HUES6 (cell line): ENCODE data around the gene LRRC4B.

ENCODE experiments used
- H3K27ac ChIP-seq: 2 replicates; pipeline ENCODE4 v1.7.0; 2013; ENCODE audit warnings: low read depth, mild to moderate bottlenecking, low read length, inconsistent platforms
- H3K27me3 ChIP-seq: 2 replicates; pipeline ENCODE4 v1.6.1; 2013; ENCODE audit warnings: low read length; ENCODE audit not compliant: control insufficient read depth, insufficient read depth
- H3K36me3 ChIP-seq: 2 replicates; pipeline ENCODE4 v1.6.1; 2013; ENCODE audit warnings: low read length; ENCODE audit not compliant: control insufficient read depth, insufficient read depth
- H3K4me1 ChIP-seq: 2 replicates; pipeline ENCODE4 v1.6.1; 2013; ENCODE audit warnings: low read length; ENCODE audit not compliant: control insufficient read depth, insufficient read depth
- H3K4me3 ChIP-seq: 2 replicates; pipeline ENCODE4 v1.5.1; 2013; ENCODE audit warnings: low read depth, low read length
- H3K9ac ChIP-seq: one replicate; pipeline ENCODE4 v1.6.1; 2013; ENCODE audit warnings: mild to moderate bottlenecking, low read length
- H3K9me3 ChIP-seq: 2 replicates; pipeline ENCODE4 v1.6.1; 2013; ENCODE audit warnings: low read depth, low read length; ENCODE audit not compliant: control insufficient read depth, insufficient read depth

The LRRC4B gene

DNA sequence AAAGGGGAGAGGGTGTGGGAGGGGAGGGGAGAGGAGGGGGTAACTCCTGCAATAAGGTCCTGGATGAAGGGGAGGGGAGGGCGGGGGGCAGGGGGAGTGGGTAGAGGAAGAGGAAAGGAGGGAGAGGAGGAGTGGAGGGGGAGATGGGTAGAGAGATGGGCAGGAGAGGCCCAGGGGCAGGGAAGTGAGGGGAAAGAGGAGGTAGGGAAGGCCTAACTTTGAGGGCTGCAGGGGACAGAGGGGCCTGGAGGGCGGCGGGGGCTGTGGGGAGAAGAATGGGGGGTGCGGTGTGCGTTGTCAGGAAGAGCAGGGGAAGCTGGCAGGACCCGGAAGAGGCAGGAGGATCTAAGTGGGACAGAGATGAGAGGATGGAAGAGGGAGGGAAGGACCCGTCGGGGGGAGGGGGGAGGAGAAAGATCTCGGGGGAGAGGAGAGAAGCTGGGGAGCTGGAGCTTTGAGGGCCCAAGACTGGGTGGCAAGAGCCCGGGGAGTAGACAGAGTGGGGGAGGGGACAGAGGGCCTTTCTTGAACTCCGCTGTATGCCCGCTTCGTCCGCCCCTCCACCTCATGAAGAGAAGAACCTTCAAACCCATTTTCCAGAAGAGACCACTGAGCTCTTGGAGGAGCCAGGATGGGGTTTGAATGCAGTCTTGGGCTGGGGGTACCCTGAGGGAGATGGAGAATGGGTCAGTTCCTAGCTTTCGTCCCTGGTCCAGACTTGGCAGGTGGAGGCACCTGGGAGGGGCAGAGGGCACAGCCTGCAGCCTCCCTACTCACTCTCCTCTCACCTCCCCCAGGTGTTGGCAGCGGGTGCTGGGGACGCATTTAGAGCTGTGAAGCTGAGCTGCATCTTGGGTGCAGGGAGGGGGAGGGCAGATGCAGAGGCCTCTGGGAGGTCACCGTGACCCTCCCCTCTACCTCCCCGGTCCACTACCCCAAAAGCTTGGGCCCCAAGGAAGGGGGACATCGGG lies 778 bp upstream of the LRRC4B start:
- peak overlapping the region; percentile 45 for H3K4me3 ChIP-seq
- no peak overlapping the region for H3K27ac ChIP-seq
- no peak overlapping the region for H3K9ac ChIP-seq
- no peaks in the 10 kb centered on the region for H3K36me3 ChIP-seq
- peaks cover 7% of the 10 kb centered on the region for H3K4me1 ChIP-seq
- H3K9me3 ChIP-seq, result no peaks in the 10 kb centered on the region
- peaks cover 63% of the 10 kb centered on the region for H3K27me3 ChIP-seq

GRCh38 chr19:50567052-50567841 lies 988 bp downstream of the LRRC4B start:
- Histone ChIP-seq H3K4me3 (peak overlapping the region; percentile 53), H3K9me3 (no peaks in the 10 kb centered on the region), H3K27ac (no peak overlapping the region), H3K4me1 (peaks cover 10% of the 10 kb centered on the region), H3K36me3 (no peaks in the 10 kb centered on the region), H3K27me3 (peaks cover 80% of the 10 kb centered on the region), H3K9ac (no peak overlapping the region)

- H3K4me1 ChIP-seq, result peaks cover 11% of the 10 kb centered on the region
- no peak overlapping the region for H3K9ac ChIP-seq
- H3K4me3 ChIP-seq, result peak overlapping the region; percentile 53
Measured at GRCh38 chr19:50565984-50566903, 2.0 kb downstream of the LRRC4B start.

DNA sequence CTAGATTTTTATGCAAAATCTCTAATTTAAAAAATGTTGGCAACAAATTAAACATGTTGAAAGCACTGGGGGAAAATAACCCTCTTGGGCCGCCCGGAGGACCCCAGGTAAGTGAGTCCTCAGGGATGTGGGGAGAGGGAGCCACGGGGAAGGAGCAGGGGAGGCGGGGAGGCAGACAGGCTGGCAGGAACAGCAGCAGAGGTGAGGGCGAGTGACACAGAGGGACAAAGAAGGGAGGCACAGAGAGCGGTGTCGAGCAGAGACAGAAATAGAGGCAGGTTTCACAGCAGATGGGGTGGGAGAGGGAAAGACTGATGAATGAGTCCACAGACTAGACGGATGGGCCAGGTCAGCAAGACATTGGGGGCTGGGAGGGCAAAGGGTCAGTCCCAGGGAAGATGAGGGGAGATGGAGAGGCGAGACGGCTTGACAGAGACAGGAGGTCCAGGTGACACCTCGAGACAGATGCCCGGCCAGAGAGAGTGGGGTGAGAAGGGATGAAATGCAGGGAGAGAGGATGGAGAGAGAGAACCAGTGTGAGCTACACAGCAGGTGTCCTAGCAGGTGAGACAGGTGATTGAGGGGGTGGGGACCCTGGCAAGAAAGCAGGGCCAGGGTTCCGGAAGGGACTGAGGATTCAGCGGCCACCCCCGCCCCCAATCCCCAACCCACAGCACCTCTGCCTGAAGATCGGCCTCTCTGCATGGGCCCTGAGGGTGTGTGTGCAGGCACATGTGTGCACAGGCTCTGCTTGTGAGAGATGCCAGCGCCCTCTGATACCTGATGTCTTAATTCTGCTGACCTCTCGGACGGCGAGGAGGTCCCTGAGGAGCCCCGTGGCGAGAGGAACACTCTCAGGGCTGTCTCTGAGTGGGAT lies 3.8 kb downstream of the LRRC4B start:
- Histone ChIP-seq H3K36me3 (no peaks in the 10 kb centered on the region), H3K27ac (no peak overlapping the region), H3K9me3 (no peaks in the 10 kb centered on the region), H3K27me3 (peaks cover 58% of the 10 kb centered on the region), H3K4me1 (peaks cover 11% of the 10 kb centered on the region), H3K9ac (no peak overlapping the region), H3K4me3 (no peak overlapping the region)

More at GRCh38 chr19:50565984-50566903, 2.0 kb downstream of the LRRC4B start:
- Histone ChIP-seq H3K36me3 (no peaks in the 10 kb centered on the region), H3K9me3 (no peaks in the 10 kb centered on the region), H3K27ac (no peak overlapping the region), H3K27me3 (peaks cover 73% of the 10 kb centered on the region)

DNA sequence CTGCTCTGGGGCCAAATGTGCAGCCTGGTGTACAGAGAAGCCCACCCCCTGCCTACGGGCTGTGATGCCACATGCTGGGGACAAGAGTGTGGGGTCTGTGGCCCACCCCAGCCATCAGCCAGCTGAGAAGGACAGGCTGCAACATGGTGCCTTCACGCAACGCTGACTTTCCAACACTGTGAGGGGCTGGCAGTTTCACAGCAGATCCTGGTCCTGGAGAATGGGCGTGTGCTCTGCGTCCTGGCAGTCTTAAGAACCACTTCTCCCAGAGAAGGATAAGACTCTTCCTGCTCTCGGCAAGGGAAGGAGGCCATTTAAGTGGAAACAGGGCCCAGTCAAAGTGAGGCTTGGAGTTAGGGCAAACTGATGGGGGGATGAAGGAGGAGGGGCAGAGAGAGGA lies 4.6 kb downstream of the LRRC4B start:
- H3K4me3 ChIP-seq, result no peak overlapping the region
- no peaks in the 10 kb centered on the region for H3K9me3 ChIP-seq
- H3K36me3 ChIP-seq, result no peaks in the 10 kb centered on the region
- H3K27me3 ChIP-seq, result peaks cover 56% of the 10 kb centered on the region
- peaks cover 8% of the 10 kb centered on the region for H3K4me1 ChIP-seq
- H3K9ac ChIP-seq, result no peak overlapping the region
- H3K27ac ChIP-seq, result no peak overlapping the region

DNA sequence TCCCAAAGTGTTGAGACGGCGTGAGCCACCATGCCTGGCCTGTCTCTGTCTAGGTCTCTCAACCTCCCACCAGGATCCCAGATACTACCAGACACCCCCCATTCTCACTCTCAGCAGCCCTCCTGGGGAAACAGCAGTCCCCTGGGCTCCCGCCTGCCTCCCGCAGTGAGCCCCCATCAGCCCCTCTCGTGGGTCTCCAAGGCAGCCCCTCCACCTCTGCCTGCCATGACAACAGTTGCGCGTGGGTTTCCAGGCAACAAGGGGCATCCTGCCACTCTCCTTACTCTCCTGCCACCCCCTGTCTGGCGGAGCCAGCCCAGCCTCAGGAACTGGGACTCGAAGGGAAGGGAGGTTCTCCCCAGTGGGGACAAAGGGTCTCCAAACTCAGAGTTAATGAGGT lies 5.2 kb downstream of the LRRC4B start:
- Histone ChIP-seq H3K4me3 (no peak overlapping the region), H3K36me3 (no peaks in the 10 kb centered on the region), H3K9me3 (no peaks in the 10 kb centered on the region), H3K27ac (no peak overlapping the region), H3K9ac (no peak overlapping the region), H3K4me1 (peaks cover 8% of the 10 kb centered on the region), H3K27me3 (peaks cover 61% of the 10 kb centered on the region)

GRCh38 chr19:50562329-50562728 lies 5.9 kb downstream of the LRRC4B start:
- Histone ChIP-seq H3K36me3 (no peaks in the 10 kb centered on the region), H3K27me3 (peaks cover 66% of the 10 kb centered on the region), H3K9ac (no peak overlapping the region), H3K4me1 (peaks cover 8% of the 10 kb centered on the region), H3K27ac (no peak overlapping the region), H3K9me3 (no peaks in the 10 kb centered on the region), H3K4me3 (no peak overlapping the region)

DNA sequence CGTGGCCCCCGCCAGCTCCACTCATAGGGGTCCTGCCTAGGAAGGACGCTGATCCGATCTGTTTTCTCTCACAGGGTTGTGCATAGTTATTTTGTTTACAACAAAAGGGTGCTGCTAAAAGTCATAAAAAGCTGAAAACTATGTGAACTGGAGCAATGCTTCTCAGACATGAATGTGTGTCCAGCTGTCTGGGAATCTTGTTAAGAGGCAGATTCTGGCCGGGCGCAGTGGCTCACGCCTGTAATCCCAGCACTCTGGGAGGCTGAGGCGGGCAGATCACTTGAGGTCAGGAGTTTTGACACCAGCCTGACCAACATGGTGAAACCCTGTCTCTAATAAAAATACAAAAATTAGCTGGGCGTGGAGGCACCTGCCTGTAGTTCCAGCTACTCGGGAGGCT lies 8.6 kb downstream of the LRRC4B start:
- no peak overlapping the region for H3K27ac ChIP-seq
- peaks cover 6% of the 10 kb centered on the region; the same call in 1 of the 2 replicates for H3K4me1 ChIP-seq
- no peak overlapping the region for H3K4me3 ChIP-seq
- H3K27me3 ChIP-seq, result peaks cover 56% of the 10 kb centered on the region
- no peaks in the 10 kb centered on the region for H3K9me3 ChIP-seq
- no peak overlapping the region for H3K9ac ChIP-seq
- H3K36me3 ChIP-seq, result no peaks in the 10 kb centered on the region

DNA sequence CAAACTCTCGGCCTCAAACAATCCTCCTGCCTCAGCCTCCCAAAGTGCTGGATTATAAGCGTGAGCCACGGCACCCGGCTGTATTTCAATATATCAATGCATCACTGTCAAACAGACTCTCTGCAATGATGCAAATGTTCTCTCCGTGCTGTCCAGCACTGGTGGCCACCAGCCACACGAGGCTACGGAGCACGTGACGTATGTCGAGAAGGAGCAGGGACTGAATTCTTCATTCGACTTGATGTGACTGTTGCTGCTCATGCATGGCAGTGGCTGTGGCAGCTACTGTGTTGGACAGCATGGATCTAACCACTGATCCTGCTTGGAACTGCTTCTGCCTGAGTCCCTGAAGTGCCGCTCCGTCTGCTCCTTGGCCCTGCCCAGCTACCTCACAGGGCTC lies 9.8 kb downstream of the LRRC4B start:
- Histone ChIP-seq H3K4me1 (peaks cover 6% of the 10 kb centered on the region; the same call in 1 of the 2 replicates), H3K9me3 (no peaks in the 10 kb centered on the region), H3K36me3 (no peaks in the 10 kb centered on the region), H3K9ac (no peak overlapping the region), H3K4me3 (no peak overlapping the region), H3K27ac (no peak overlapping the region), H3K27me3 (peaks cover 55% of the 10 kb centered on the region)

GRCh38 chr19:50558039-50558438 lies 10.2 kb downstream of the LRRC4B start:
- Histone ChIP-seq H3K9me3 (no peaks in the 10 kb centered on the region), H3K27ac (no peak overlapping the region), H3K4me3 (no peak overlapping the region), H3K9ac (no peak overlapping the region), H3K4me1 (peaks cover 6% of the 10 kb centered on the region; the same call in 1 of the 2 replicates), H3K27me3 (peaks cover 55% of the 10 kb centered on the region), H3K36me3 (no peaks in the 10 kb centered on the region)
